Stimulated activated CD4-positive, alpha-beta T cell treated with anti-CD3 and anti-CD28 coated beads, Interleukin-1b, Interleukin-23, amount 100 ng/mL, for 4 hours (primary cell): ENCODE results near the gene GMDS.
"Not testable (repeated sequence)": the region's sequence is repeated elsewhere in the genome, so short reads cannot be mapped to it uniquely, and the experiment has no call there.

ENCODE experiments used
- DNase-seq, 2 donors: peaks; one replicate each; pipeline ENCODE4 v3.0.0-alpha.2; 2020; ENCODE audit warnings: low read depth in 2 of 2

The GMDS gene

GRCh38 chr6:1858196-1858595, 387.2 kb downstream of the GMDS start:
- no peak for DNase-seq

GRCh38 chr6:1856381-1856780, 389.0 kb downstream of the GMDS start:
- no peak for DNase-seq

- no peak for DNase-seq
Measured at GRCh38 chr6:1855890-1856289, 389.5 kb downstream of the GMDS start.

- no peak for DNase-seq
Measured at GRCh38 chr6:1854296-1854695, 391.1 kb downstream of the GMDS start.

- no peak for DNase-seq
Measured at GRCh38 chr6:1853761-1854160, 391.6 kb downstream of the GMDS start.

GRCh38 chr6:1851681-1852456, 393.5 kb downstream of the GMDS start:
- DNase-seq: no peak

GRCh38 chr6:1850840-1851157, 394.6 kb downstream of the GMDS start:
- DNase-seq: no peak

- no peak for DNase-seq
Measured at GRCh38 chr6:1850121-1850839, 395.1 kb downstream of the GMDS start.

- no peak for DNase-seq
Measured at GRCh38 chr6:1849691-1850090, 395.7 kb downstream of the GMDS start.

GRCh38 chr6:1848752-1849151, 396.7 kb downstream of the GMDS start:
- DNase-seq: no peak

GRCh38 chr6:1846611-1847010, 398.8 kb downstream of the GMDS start:
- no peak for DNase-seq

GRCh38 chr6:1845543-1845942, 399.9 kb downstream of the GMDS start:
- not testable (repeated sequence) for DNase-seq

- no peak for DNase-seq
Measured at GRCh38 chr6:1842334-1842733, 403.1 kb downstream of the GMDS start.

- DNase-seq: no peak
Measured at GRCh38 chr6:1841136-1841535, 404.3 kb downstream of the GMDS start.

GRCh38 chr6:1840491-1841121, 404.8 kb downstream of the GMDS start:
- DNase-seq: no peak

- no peak for DNase-seq
Measured at GRCh38 chr6:1839361-1839760, 406.0 kb downstream of the GMDS start.

- DNase-seq: no peak
Measured at GRCh38 chr6:1838604-1839213, 406.7 kb downstream of the GMDS start.

- no peak for DNase-seq
Measured at GRCh38 chr6:1837826-1838225, 407.6 kb downstream of the GMDS start.

- no peak for DNase-seq
Measured at GRCh38 chr6:1836690-1837089, 408.7 kb downstream of the GMDS start.

- DNase-seq: no peak
Measured at GRCh38 chr6:1834646-1835516, 410.5 kb downstream of the GMDS start.

- DNase-seq: no peak
Measured at GRCh38 chr6:1834207-1834606, 411.2 kb downstream of the GMDS start.
